Karpas-422 (cell line): ENCODE data around the gene ZNF638. TPM values are rescaled to one million over a fixed set of nuclear protein-coding genes. Genes with fewer than 3 reads are reported as not detected.

Experiments
- DNase-seq: peaks from one replicate; pipeline ENCODE4 v3.0.0-alpha.2; 2015
- H2AFZ ChIP-seq: fragments of 200-600 bp; sonication (generic); 2 replicates; pipeline ENCODE4 v1.6.1; 2014; ENCODE audit warnings: antibody characterized with exemption, low read length, mixed read lengths
- H3K27ac ChIP-seq: fragments of 200-600 bp; sonication (generic); 2 replicates; pipeline ENCODE4 v1.5.1; 2014; ENCODE audit warnings: mild to moderate bottlenecking, low read length, moderate library complexity
- H3K27me3 ChIP-seq: fragments of 200-600 bp; sonication (generic); 2 replicates; pipeline ENCODE4 v1.6.1; 2014; ENCODE audit warnings: low read length, mixed read lengths
- H3K36me3 ChIP-seq: fragments of 200-600 bp; sonication (generic); 2 replicates; pipeline ENCODE4 v1.6.1; 2014; ENCODE audit warnings: low read length, mixed read lengths; ENCODE audit not compliant: insufficient read depth
- H3K4me1 ChIP-seq: fragments of 200-600 bp; sonication (generic); 2 replicates; pipeline ENCODE4 v1.6.1; 2014; ENCODE audit warnings: mild to moderate bottlenecking, low read length, mixed read lengths
- H3K4me2 ChIP-seq: fragments of 200-600 bp; sonication (generic); 2 replicates; pipeline ENCODE4 v1.6.1; 2014; ENCODE audit warnings: low read length, low read depth, mild to moderate bottlenecking; ENCODE audit not compliant: poor library complexity, severe bottlenecking
- H3K4me3 ChIP-seq: fragments of 200-600 bp; sonication (generic); 2 replicates; pipeline ENCODE4 v1.5.1; 2014; ENCODE audit warnings: mild to moderate bottlenecking, antibody characterized with exemption, low read length, mixed read lengths
- H3K79me2 ChIP-seq: fragments of 200-600 bp; sonication (generic); 2 replicates; pipeline ENCODE4 v1.6.1; 2014; ENCODE audit warnings: mild to moderate bottlenecking, low read length, mixed read lengths
- H3K9ac ChIP-seq: fragments of 200-600 bp; sonication (generic); 2 replicates; pipeline ENCODE4 v1.6.0; 2014; ENCODE audit warnings: low read length
- H3K9me2 ChIP-seq: fragments of 200-600 bp; sonication (generic), shearing (Covaris generic); replicated peaks from 2 replicates; pipeline ENCODE4 v1.6.0; 2014; ENCODE audit warnings: mild to moderate bottlenecking, low read length, moderate library complexity; ENCODE audit not compliant: insufficient read depth
- H3K9me3 ChIP-seq: fragments of 300-700, 200-600 bp; sonication (generic); 2 replicates; pipeline ENCODE4 v1.6.1; 2014; ENCODE audit warnings: low read length, mixed read lengths
- H4K20me1 ChIP-seq: fragments of 200-600 bp; sonication (generic); 2 replicates; pipeline ENCODE4 v1.6.1; 2014; ENCODE audit warnings: mild to moderate bottlenecking, antibody characterized with exemption, low read length, low read depth; ENCODE audit not compliant: insufficient read depth
- total RNA-seq: library from RNA; depleted of rRNA; stranded (reverse); fragments of >200 nt; shearing (Covaris generic); gene quantifications from 2 replicates; pipeline ENCODE4 v1.2.3, GENCODE V29; 2014; ENCODE audit warnings: low replicate concordance

The ZNF638 gene
- total RNA-seq, 1 experiment from 2014 or later: 317 TPM

GRCh38 chr2:71358931-71359671 lies 27.5 kb downstream of the ZNF638 start:
- Histone ChIP-seq H3K9ac (no peak overlapping the region), H3K4me1 (no peaks in the 10 kb centered on the region), H3K9me3 (no peaks in the 10 kb centered on the region), H4K20me1 (peaks cover 14% of the 10 kb centered on the region), H3K9me2 (no peaks in the 10 kb centered on the region), H3K79me2 (peaks cover 99% of the 10 kb centered on the region), H2AFZ (no peak overlapping the region), H3K4me2 (no peak overlapping the region), H3K27ac (no peak overlapping the region), H3K27me3 (no peaks in the 10 kb centered on the region), H3K4me3 (no peak overlapping the region), H3K36me3 (peaks cover 81% of the 10 kb centered on the region)
- no peak for DNase-seq

GRCh38 chr2:71360434-71360975 lies 28.9 kb downstream of the ZNF638 start:
- Histone ChIP-seq H3K27me3 (no peaks in the 10 kb centered on the region), H3K9me3 (no peaks in the 10 kb centered on the region), H3K4me2 (no peak overlapping the region), H3K4me1 (no peaks in the 10 kb centered on the region), H4K20me1 (peaks cover 14% of the 10 kb centered on the region), H2AFZ (no peak overlapping the region), H3K36me3 (peaks cover 86% of the 10 kb centered on the region), H3K27ac (no peak overlapping the region), H3K9me2 (no peaks in the 10 kb centered on the region), H3K79me2 (peaks cover 93% of the 10 kb centered on the region), H3K4me3 (no peak overlapping the region), H3K9ac (no peak overlapping the region)
- no peak for DNase-seq

GRCh38 chr2:71361631-71362030 lies 30.0 kb downstream of the ZNF638 start:
- H4K20me1 ChIP-seq: peaks cover 6% of the 10 kb centered on the region
- no peak overlapping the region for H3K4me3 ChIP-seq
- no peaks in the 10 kb centered on the region for H3K27me3 ChIP-seq
- H3K79me2 ChIP-seq: peaks cover 91% of the 10 kb centered on the region
- H3K4me1 ChIP-seq: no peaks in the 10 kb centered on the region
- H2AFZ ChIP-seq: no peak overlapping the region
- H3K9me2 ChIP-seq: no peaks in the 10 kb centered on the region
- no peak overlapping the region for H3K27ac ChIP-seq
- peaks cover 80% of the 10 kb centered on the region for H3K36me3 ChIP-seq
- no peak overlapping the region for H3K9ac ChIP-seq
- DNase-seq: no peak
- no peaks in the 10 kb centered on the region for H3K9me3 ChIP-seq
- no peak overlapping the region for H3K4me2 ChIP-seq

GRCh38 chr2:71362447-71362846 lies 30.9 kb downstream of the ZNF638 start:
- peaks cover 84% of the 10 kb centered on the region for H3K79me2 ChIP-seq

GRCh38 chr2:71370015-71370414 lies 38.4 kb downstream of the ZNF638 start:
- no peaks in the 10 kb centered on the region; the same call in 1 of the 2 replicates for H4K20me1 ChIP-seq
- no peak overlapping the region for H2AFZ ChIP-seq
- no peak overlapping the region for H3K4me3 ChIP-seq
- H3K9ac ChIP-seq: no peak overlapping the region
- no peaks in the 10 kb centered on the region for H3K27me3 ChIP-seq
- H3K79me2 ChIP-seq: peaks cover 78% of the 10 kb centered on the region
- no peak for DNase-seq
- no peak overlapping the region for H3K27ac ChIP-seq
- no peaks in the 10 kb centered on the region for H3K4me1 ChIP-seq
- H3K36me3 ChIP-seq: peaks cover 50% of the 10 kb centered on the region; the same call in 1 of the 2 replicates
- no peaks in the 10 kb centered on the region for H3K9me2 ChIP-seq
- H3K4me2 ChIP-seq: no peak overlapping the region
- H3K9me3 ChIP-seq: no peaks in the 10 kb centered on the region

More at GRCh38 chr2:71362447-71362846, 30.9 kb downstream of the ZNF638 start:
- Histone ChIP-seq H3K36me3 (peaks cover 72% of the 10 kb centered on the region), H3K4me1 (no peaks in the 10 kb centered on the region), H3K9ac (no peak overlapping the region), H4K20me1 (peaks cover 6% of the 10 kb centered on the region), H3K9me3 (no peaks in the 10 kb centered on the region), H3K9me2 (no peaks in the 10 kb centered on the region), H3K4me3 (no peak overlapping the region), H2AFZ (no peak overlapping the region), H3K4me2 (no peak overlapping the region), H3K27me3 (no peaks in the 10 kb centered on the region), H3K27ac (no peak overlapping the region)
- no peak for DNase-seq

- Histone ChIP-seq H3K27me3 (no peaks in the 10 kb centered on the region), H3K79me2 (peaks cover 86% of the 10 kb centered on the region), H3K4me2 (no peak overlapping the region), H3K27ac (no peak overlapping the region), H3K9me2 (no peaks in the 10 kb centered on the region), H4K20me1 (no peaks in the 10 kb centered on the region; the same call in 1 of the 2 replicates), H3K9me3 (no peaks in the 10 kb centered on the region), H3K4me1 (no peaks in the 10 kb centered on the region), H3K9ac (no peak overlapping the region), H3K36me3 (peaks cover 60% of the 10 kb centered on the region), H3K4me3 (no peak overlapping the region), H2AFZ (no peak overlapping the region)
- no peak for DNase-seq
Observed at GRCh38 chr2:71372042-71372441, 40.5 kb downstream of the ZNF638 start.

- no peak overlapping the region for H3K4me2 ChIP-seq
- no peak overlapping the region for H2AFZ ChIP-seq
- peaks cover 69% of the 10 kb centered on the region for H3K79me2 ChIP-seq
- DNase-seq: no peak
- no peak overlapping the region for H3K4me3 ChIP-seq
- H4K20me1 ChIP-seq: 0 out of 2 replicates have a peak, but pooled peaks cover 4% of the 10 kb centered on the region
- no peaks in the 10 kb centered on the region for H3K9me2 ChIP-seq
- H3K27ac ChIP-seq: no peak overlapping the region
- no peaks in the 10 kb centered on the region for H3K9me3 ChIP-seq
- no peak overlapping the region for H3K9ac ChIP-seq
- peaks cover 75% of the 10 kb centered on the region for H3K36me3 ChIP-seq
- no peaks in the 10 kb centered on the region for H3K27me3 ChIP-seq
- no peaks in the 10 kb centered on the region for H3K4me1 ChIP-seq
Observed at GRCh38 chr2:71379086-71379485, 47.5 kb downstream of the ZNF638 start.

GRCh38 chr2:71380665-71381064 lies 49.1 kb downstream of the ZNF638 start:
- no peak for DNase-seq
- no peak overlapping the region for H3K9ac ChIP-seq
- no peaks in the 10 kb centered on the region for H3K4me1 ChIP-seq
- H4K20me1 ChIP-seq: 0 out of 2 replicates have a peak, but pooled peaks cover 4% of the 10 kb centered on the region
- no peak overlapping the region for H3K27ac ChIP-seq
- H2AFZ ChIP-seq: no peak overlapping the region
- H3K36me3 ChIP-seq: peaks cover 78% of the 10 kb centered on the region
- H3K9me2 ChIP-seq: no peaks in the 10 kb centered on the region
- H3K27me3 ChIP-seq: no peaks in the 10 kb centered on the region
- no peak overlapping the region for H3K4me3 ChIP-seq
- H3K9me3 ChIP-seq: no peaks in the 10 kb centered on the region
- H3K4me2 ChIP-seq: no peak overlapping the region
- peaks cover 63% of the 10 kb centered on the region for H3K79me2 ChIP-seq
